ENCODE measurements around the gene IGSF11.

- TF ChIP-seq EZH2 (IDR thresholded peaks at IDR 0.05; ENCODE audit: low read length) (no peak), CTCF (optimal IDR thresholded peaks at IDR 0.05 in 1 of 3, IDR thresholded peaks at IDR 0.05 in 1 of 3, conservative IDR thresholded peaks at IDR 0.05 in 1 of 3; ENCODE audit: extremely low read depth in 1 of 3, insufficient read depth in 2 of 3, low read length in 3 of 3) (no peak)
Observed at GRCh38 chr3:118955914-118956556, 78.6 kb downstream of the IGSF11 start.
